Measurements from ENCODE around the gene DPH3. TPM values are rescaled to one million over a fixed set of nuclear protein-coding genes. Genes with fewer than 3 reads are reported as not detected.
"Not testable (repeated sequence)": the region's sequence is repeated elsewhere in the genome, so short reads cannot be mapped to it uniquely, and the experiment has no call there.

The DPH3 gene
- total RNA-seq (2014; rRNA removed): 21.7 and 26.9 TPM in 2 replicates
- 16.6 TPM for polyA plus RNA-seq (2012)

DNA sequence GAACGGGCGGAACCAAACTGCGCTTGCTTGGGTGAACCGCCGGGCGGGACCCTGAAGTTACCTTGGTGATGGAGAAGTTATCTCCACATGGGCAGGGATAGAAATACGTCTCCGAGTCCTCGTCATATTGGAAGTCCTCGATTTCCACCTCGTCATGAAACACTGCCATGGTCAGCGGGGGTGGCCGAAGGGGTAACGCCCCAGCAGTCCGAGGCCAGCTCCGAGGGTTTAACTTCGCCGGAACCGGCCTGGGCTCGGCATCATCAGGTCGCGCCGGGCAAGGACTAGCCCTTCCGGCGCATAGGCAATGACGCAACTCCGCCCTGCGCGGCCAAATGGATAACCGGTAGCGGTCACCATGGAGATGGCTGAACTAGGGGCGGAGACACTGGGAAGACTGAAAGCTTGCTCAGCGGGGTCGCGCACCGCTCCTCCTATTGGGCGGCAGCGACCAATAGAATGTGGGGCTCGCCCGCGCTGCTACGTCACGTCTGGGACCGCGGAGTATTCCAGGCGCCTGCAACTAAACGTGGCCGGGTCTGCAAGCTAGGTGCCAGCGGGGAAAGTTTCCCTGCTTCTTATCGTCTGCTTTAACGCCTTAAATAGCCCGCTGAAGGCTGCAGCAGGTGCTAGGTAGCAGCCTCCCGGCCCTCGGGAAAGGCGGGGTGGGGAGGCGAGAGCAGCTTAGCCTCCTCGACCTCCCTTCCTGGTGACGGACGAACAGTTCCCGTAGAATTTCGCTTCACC, at the start of gene DPH3, which contains the start of gene OXNAD1:
TSS of gene DPH3 (minus strand) at position 236 of the 747 bp plus-strand sequence. CDS start at position 169, 67 bp downstream.
TSS of gene OXNAD1 (plus strand) at position 505 of the 747 bp plus-strand sequence. CDS start 5,741 bp downstream, outside the sequence.
- DNase-seq (ENCODE audit: low read depth): peak; percentile 99

DNA sequence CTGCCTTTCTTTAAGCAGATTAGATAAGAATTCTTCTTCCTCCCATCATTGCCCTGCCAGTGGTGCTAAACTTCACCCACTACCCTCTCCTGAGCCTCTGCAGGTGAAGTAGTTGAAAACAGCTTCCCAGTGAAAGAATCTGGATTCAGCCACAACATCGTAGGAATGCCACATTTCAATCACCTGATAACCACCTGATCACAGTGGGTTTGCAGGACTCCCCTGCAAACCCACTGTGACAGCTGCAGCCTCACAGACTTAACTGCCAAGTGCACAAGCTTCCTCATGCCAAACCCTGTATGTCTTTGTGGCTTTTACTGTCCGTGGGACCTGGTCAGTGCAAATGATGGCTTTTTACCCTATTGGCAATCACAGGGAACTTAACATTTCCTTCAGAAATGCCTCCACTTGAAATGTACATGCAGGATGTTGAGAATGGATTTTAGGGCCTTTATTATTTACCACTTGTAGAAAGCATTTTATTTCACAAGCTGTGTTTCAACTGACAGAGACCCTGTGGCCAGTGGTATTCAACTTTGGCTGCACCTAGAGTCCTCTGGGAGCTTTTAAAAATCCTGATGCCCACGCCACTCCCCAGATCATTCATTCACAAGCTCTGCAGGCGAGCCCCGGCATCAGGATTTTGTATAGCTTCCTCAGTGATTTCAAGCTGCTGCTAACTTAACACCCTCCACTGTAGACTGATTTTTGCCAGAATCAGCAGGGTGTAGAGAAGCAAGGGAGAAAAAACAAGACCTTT, 49.3 kb upstream of the DPH3 start:
- no peak for DNase-seq (ENCODE audit: low read depth)

DNA sequence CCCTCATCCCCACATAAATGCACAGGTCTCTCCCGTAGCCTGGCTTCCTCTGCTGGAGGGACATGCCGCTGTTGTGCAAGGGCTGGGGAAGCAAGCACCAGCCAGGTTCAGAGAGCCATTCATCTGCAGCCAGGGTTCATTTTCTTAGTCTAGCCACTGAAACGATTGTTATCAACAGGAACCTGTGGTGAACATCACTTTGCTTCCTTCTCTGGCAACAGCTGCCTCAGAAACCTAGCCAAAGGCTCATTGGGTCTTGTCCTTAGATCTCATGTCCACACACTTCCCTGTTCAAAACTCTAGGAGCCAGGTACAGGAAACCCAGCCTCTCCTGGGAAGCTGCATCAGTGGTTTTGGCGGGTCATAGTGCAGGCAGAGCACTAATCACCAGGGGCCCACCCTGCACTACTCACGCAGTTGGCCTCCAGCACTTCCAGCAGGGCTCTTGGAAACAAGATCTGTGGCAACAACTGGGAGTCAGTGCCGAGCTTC, 47.3 kb upstream of the DPH3 start:
- peak; percentile 24 for DNase-seq (ENCODE audit: low read depth)

DNA sequence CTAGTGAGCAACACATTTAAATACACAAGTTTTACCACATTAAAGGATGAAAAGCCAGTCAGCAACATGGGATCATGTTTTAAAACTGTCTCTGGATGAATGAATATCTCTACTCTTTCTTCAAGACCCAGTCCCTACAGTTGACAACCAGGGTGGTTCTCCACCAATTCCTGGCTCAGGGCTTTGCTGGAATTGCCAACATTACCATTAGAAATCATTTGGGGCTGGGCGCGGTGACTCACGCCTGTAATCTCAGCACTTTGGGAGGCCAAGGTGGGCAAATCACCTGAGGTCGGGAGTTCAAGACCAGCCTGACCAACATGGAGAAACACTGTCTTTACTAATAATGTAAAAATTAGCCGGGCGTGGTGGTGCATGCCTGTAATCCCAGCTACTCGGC, 45.7 kb upstream of the DPH3 start:
- DNase-seq (ENCODE audit: low read depth): not testable (repeated sequence)

DNA sequence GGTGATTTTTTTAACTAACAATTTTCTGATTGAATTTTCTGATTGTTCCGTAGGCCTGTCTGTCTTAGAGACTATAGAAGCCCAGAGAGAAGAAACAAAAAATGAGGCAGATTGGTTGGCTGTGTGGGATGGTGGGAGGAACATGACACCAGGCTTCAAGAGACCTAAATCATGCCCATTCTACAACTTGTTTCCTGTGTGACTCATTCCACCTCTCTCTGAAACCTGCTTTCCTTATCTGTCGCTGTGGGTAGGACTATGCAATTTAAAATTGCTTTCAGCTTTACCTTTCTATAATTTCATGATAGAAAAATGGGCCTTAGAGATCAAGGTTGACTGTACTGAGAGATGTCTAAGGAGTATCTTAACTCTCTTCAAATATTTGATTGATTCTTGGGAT, 44.8 kb upstream of the DPH3 start:
- peak; percentile 32 for DNase-seq (ENCODE audit: low read depth)

DNA sequence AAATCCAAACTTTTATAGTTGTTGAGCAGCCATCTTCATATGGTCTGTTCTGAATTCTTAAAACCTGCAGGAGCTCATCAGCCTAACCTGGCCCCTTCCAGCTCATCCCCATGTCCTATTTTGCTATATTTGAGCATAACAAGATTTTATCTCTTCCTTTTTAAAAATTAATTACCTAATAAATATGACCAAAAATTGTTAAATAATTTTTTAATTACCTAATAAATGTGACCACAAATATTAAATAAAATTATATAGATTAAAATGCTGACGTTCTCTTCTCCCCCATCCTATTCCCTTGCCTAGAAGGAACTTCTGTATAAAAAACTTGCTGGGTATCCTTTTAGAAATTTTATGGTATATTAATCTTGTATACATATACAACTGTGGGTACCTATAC, 44.0 kb upstream of the DPH3 start:
- DNase-seq (ENCODE audit: low read depth): no peak

DNA sequence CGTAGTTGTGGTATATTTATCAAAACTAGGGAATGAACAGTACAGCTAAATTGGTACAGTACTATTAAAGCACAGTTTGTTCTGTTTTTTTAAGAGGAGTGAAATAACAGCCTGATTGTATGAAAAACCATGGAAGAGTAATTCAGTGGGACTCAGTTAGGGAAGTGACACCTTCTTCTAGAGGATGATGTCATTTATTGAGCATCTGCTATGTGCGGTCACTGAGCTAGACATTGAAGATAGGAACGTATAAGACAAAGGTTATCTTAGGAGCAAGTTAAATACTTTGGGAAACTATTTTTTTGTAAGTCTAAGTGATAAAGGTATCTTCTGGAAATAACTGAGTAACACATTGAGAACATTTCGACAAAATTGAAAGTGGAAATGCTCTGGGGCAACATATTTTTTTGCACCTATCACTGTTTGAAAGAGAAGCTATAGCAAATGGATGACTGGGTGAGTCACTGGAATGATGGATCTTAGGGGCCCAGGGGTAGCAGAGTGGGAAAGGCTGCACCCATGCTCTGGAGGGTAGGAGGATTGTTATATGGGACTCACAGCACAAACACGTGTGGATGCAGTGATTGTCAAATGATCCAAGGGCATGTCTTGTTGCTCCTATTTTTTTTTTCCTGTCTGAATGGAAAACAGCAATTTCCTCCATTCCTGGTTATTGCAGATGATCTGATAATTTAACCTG, 43.2 kb upstream of the DPH3 start:
- no peak for DNase-seq (ENCODE audit: low read depth)

DNA sequence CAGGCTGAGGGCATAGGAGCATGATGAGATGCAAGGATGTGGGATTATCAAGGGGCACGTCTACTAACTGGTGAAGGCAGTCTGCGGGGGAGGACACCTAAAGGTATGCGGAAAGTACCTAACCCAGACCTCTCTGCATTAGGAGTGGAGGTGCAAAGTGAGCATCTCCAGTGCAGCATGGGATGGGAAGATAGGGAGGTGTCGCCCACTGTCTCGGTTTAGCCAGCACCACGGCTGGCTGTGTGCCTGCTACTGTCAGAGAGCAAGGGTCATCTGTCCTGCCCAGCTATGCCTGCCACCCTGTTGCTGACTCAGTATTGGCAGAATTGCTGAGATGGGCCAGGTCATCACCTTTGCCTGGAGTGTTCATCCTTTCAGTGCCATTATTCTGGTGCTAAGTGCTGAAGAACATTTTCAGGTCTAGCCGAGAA, 40.4 kb upstream of the DPH3 start:
- no peak for DNase-seq (ENCODE audit: low read depth)

DNA sequence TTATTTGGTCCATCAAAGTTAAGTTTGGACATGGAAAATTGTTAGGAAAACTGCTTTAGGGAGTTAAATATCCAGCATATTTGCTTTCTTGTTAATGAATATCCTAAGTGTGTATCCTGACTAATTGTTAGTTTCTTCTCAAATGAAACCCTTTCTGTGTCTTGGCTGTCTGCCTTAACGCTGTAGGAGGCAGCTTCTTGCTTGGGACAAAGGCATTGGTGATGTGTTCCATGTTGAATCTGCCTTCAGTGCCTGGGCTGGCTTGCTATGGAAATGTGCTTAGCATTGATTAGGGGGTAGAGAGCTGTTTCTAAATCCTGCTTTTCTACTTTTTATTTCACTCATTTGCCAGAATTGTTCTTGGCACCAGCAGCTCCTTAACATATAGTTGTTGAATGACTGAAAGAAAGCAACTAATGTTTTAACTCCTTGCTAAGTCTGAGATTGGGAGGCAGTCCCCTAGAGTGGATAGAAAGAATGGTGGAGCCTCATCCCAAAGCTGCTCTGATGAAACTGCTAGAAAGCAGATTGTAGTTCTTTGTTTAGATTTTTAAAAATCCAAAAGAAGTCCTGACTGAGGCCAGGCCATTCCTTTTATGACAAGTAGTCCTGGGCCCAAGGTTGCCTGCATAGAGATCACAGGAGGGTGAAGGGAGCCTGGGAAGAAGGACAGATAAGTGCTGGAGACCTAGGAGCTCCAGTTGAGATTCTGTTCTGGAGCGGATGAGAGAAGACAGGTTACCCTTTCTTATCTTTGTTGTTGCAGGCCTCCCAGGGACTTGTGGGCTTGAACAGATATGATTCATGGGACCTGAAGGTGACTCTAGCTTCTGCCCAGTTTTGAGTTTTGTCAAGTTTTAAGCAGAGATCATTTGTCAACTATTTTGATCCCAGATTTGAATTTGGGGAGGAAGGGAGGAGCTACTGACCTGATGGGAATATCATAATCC, 39.6 kb upstream of the DPH3 start:
- no peak for DNase-seq (ENCODE audit: low read depth)

DNA sequence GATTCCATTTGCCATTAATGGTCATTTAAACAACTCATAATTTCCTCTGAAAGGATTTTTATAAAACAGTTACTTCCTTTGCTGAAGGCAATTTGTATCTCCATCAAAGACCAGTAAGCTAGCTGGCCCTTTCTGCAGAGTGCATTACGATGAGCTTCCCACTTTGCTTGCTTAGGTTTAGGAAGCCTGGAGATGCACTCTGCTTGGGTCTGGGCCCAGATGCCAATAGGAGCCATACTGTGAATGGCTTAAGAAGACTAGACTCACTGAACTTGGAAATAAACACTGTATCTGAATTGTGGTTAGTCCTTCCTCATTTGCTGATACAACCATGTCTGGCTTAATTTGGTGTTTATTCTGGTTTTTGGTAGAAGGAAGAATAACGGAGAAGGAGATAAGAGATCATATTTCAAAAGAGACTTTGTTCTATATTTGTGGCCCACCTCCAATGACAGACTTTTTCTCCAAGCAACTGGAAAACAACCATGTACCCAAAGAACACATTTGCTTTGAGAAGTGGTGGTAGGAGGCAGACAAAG, 38.4 kb upstream of the DPH3 start:
- DNase-seq (ENCODE audit: low read depth): no peak

DNA sequence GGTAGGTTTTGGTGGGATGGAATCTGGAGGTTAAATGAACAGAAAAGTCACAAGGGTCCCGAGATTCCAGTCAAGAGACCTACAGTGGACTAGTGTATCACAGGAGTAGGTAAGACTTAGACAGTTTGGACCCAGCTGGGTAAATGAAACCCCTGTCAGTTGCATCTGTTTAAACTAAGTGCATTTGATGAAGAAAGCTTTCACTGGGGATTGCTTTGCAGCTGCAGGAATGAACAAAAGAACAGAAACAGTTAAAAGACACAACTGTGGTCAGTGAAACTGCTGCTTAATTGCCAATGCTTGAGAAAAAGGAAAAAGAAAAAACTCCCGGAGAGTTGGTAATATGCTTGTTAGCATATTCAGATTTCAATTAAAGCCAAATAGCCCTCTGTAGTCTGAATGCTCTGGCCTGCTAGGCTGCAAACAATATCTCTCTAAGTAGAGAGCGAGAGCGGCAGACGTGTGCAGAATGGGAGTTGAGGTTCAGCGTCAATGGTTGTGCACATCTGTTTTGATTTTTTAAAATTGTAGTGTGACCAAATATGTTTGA, 37.4 kb upstream of the DPH3 start:
- DNase-seq (ENCODE audit: low read depth): no peak

DNA sequence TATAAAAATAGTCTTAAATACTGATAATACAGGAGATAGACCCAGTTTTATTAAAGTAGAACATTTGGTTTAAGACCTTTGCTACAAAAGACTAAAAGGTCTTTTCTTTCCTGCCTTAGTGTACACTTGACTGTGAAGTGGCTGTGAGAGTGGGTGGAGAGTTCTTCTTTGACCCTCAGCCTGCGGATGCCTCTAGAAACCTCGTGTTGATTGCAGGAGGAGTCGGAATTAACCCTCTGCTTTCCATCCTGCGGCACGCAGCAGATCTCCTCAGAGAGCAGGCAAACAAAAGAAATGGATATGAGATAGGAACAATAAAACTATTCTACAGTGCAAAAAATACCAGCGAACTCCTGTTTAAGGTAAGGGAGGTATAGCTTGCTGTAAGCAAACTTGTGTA, 36.8 kb upstream of the DPH3 start:
- no peak for DNase-seq (ENCODE audit: low read depth)

DNA sequence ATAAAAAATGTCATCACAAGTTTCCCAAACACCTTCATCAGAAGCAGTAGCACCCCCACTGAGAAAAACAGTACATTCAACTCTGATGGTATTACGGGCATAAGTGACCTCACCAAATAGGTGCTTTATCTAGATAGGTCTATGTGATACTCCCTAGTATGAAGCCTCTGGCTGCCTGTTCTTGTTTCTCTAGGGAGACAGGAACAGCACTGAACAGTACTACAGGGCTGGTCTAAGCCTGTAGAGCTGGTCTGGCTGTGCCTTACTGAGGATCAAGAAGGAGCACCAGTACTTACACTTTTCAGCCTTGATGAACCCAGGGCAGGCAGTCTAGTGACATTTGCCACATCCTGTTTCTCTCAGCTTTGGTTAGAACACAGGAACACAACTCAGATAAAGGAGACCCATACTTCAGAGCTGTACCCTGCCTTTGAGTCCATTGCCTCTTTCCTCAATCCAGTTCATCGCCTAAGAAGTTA, 36.2 kb upstream of the DPH3 start:
- DNase-seq (ENCODE audit: low read depth): no peak

DNA sequence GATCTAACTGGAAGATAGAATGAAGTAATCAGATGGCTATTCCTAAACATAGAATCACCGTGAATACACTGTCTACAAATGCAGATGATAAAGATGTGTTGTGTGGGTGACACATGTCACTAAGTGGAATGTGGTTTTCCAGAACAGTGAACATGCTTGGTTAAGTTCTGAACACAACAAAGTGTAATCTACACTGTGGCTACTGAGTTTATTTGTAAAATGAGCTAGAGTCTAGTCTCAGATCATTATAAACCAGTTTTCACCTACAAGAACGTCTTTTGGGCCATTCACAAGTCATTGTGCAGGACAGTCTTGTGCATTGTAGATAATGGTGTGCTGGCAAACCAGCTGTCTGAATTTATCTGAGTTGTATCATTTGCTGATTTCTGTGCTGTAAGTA, 35.6 kb upstream of the DPH3 start:
- no peak for DNase-seq (ENCODE audit: low read depth)

DNA sequence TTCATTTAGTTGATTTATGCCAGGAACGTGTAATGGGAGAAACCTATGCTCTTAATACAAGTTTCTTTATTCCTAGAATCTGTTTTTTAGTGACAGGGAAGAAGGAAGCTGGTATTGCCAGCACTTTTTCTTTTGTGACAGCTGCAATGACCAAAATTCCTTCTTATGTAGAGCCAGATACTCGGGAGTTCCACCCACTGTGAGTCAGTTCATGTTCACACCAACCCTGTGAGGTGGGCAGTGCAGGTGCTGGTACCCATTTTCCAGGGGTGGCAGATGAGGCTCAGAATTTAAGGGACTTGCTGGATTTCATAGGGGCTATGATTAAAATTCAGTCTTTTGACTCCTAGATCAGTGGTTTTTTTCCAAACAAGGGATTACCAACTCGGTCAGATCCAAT, 35.0 kb upstream of the DPH3 start:
- DNase-seq (ENCODE audit: low read depth): peak; percentile 9

DNA sequence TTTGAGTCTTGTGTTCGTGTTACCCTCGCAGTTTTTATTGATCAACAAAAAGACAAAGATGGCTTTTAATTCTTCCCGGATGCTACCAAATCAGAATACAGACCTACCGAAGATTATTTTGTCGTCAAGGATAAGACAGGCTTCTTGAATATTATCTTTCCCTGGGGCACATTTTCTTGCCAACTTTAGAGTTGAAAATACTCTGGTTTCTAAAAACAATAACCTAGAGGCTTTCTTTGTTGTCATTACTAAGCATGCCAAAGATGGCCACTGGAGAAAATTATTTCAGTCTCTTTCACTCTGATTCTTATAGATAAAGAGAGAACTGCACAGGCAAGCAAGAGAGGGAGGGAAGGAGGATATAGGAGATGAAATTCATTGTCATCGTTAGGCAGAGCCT, 34.1 kb upstream of the DPH3 start:
- no peak for DNase-seq (ENCODE audit: low read depth)

DNA sequence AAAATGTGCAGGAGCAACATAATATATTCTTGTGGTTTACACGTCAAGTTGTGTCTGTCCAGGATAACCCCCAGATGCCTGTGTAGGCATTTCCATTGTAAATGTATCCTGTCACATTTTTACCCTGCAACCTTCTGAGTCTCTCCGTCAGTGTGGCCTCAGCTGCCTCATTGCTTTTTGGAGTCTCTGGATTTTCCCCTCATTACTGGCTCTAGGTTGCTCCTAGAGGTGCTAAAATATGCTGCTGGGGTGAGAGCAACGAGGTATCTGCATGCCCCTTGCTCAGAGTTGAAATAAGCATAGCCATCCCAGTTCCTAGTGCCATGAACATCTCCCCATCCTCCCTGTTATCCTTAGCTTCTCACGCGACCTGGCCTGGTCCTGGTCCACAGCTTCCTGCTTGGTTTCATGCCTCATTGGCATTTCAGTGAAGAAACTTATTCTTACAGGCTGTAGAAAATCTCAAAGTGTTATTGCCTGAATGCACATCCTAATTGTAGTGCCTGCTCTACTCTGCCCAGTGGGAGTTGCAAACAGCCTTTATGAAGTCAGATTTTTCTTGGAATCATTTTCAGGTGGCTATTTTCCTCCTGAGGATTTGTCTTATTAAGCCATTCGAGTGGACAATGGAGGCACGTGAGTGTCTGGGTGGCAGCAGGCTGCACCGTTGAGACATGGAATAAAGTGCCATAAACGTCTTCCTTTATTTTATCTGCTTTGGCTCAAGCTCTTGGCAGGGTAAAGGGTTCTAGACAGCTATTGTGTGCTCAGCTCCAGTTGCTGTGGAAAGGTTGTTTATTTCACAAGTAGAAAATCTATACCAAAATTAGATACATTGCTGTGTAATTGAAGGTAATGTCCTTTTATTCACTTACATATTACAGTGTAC, 33.5 kb upstream of the DPH3 start:
- DNase-seq (ENCODE audit: low read depth): no peak

DNA sequence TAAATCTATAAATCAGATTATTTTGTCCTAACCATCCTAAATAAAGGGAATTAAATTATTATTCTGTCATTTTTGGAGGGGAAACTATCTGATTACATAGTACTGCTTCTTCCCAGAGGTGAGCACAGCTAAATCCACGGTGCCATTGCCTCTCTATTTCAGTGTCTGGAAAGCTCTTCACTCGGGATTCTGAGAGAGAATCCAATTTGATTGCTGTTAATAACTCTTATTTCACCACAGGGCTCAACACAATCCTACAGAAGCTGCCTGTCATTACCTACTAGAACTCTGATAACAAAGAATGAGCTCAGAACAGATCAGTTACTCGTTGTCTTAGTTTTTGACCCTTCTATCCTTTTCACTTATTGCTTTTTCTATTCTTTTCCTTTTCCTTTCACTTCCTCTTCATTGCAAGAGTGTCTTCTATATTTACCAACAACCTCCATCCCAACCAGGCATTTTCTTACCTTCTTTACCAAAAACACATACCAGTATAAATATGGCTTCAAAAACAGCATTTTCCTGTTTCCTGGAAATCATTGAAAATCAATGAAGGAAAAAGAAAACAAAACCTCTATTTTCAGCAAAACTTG, 30.7 kb upstream of the DPH3 start:
- no peak for DNase-seq (ENCODE audit: low read depth)

DNA sequence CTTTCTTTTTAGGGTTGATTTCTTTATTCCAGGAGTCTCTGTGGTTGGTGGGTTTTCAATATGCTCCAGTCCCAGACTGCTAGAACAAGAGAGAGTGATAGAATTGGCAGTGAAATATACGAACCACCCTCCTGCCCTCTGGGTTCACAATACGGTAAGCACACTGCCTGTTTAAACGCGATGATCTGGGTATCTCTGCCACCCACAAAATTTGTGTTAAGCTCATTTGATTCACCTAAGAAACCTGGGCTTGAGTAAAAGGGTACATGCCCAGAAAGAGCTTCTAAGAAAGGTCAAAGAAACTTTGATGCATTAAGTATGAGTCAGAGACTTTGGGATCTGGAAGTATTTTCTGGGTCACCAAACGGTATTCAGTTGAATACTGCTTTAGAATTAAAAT, 30.1 kb upstream of the DPH3 start:
- no peak for DNase-seq (ENCODE audit: low read depth)

Measured in LHCN-M2 (cell line).